HFF-Myc (cell line): Measurements from ENCODE around the gene CEP192.

Experiments used
- DNase-seq: peaks from one replicate; pipeline ENCODE4 v3.0.0-alpha.2; 2011; ENCODE audit warnings: low read depth; ENCODE audit errors: extremely low read depth
- H3K4me3 ChIP-seq: replicated peaks from 2 replicates; pipeline ENCODE4 v1.5.1; 2011; ENCODE audit warnings: low read depth, mild to moderate bottlenecking, control low read depth, low read length
- TF ChIP-seq, protein P1 (sequence below): IDR thresholded peaks from 2 replicates; pipeline ENCODE4 v1.5.1; 2012; ENCODE audit warnings: mild to moderate bottlenecking, low read depth, low read length, control low read depth; ENCODE audit errors: missing control alignments

Gene CEP192, protein sequence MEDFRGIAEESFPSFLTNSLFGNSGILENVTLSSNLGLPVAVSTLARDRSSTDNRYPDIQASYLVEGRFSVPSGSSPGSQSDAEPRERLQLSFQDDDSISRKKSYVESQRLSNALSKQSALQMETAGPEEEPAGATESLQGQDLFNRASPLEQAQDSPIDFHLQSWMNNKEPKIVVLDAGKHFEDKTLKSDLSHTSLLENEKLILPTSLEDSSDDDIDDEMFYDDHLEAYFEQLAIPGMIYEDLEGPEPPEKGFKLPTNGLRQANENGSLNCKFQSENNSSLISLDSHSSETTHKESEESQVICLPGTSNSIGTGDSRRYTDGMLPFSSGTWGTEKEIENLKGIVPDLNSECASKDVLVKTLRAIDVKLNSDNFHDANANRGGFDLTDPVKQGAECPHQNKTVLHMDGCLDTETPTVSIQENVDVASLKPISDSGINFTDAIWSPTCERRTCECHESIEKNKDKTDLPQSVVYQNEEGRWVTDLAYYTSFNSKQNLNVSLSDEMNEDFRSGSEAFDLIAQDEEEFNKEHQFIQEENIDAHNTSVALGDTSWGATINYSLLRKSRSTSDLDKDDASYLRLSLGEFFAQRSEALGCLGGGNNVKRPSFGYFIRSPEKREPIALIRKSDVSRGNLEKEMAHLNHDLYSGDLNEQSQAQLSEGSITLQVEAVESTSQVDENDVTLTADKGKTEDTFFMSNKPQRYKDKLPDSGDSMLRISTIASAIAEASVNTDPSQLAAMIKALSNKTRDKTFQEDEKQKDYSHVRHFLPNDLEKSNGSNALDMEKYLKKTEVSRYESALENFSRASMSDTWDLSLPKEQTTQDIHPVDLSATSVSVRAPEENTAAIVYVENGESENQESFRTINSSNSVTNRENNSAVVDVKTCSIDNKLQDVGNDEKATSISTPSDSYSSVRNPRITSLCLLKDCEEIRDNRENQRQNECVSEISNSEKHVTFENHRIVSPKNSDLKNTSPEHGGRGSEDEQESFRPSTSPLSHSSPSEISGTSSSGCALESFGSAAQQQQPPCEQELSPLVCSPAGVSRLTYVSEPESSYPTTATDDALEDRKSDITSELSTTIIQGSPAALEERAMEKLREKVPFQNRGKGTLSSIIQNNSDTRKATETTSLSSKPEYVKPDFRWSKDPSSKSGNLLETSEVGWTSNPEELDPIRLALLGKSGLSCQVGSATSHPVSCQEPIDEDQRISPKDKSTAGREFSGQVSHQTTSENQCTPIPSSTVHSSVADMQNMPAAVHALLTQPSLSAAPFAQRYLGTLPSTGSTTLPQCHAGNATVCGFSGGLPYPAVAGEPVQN (N-terminal part only)

DNA sequence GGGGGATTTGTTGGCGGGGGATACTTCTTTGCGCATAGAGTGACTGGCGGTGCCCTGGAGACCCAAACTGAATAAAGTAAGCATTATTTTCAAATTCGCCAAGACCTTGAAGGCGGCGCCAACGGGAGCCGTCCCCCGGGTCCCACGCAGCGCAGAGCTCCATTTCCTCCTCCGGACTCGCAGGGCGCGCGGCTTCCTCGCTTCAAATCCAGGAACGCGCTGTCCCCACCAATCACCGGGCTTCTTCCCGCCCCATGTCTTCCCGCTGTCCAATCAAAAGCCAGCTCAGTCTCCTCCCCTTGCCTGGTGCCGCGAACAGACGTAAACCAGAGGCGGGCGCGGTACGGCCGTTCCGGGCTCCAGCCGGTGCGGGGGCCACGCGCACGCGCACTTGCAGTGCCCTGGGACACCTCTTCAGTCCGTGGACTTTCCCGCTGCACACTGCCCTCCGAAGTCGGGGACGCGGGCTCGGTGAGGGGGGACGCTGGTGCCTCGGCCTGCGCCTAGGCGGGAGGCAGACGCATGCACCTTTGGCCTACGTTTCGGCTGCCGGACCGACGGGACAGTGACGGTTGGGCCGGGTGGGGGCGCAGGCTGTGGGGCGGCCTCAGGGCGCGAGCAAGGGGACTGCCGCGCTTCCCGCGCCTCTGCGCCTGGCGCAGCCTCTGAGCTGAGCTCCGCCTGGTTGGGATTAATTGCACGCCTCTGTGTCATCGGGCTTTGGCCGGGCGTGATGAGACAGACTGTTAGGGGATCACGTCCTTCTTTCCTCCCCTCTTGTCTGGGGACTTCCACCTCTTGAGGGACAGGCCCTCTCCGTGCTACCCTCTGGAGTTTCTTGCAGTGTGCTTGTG lies at the start of gene CEP192:
Gene CEP192 (plus strand): TSS at position 396 of the 854 bp plus-strand sequence. CDS start 8,063 bp downstream, outside the sequence.
- peak within 1 kb of the TSS; percentile 77 for H3K4me3 ChIP-seq
- DNase-seq, result peak; percentile 95
- TF ChIP-seq, protein P1, sequence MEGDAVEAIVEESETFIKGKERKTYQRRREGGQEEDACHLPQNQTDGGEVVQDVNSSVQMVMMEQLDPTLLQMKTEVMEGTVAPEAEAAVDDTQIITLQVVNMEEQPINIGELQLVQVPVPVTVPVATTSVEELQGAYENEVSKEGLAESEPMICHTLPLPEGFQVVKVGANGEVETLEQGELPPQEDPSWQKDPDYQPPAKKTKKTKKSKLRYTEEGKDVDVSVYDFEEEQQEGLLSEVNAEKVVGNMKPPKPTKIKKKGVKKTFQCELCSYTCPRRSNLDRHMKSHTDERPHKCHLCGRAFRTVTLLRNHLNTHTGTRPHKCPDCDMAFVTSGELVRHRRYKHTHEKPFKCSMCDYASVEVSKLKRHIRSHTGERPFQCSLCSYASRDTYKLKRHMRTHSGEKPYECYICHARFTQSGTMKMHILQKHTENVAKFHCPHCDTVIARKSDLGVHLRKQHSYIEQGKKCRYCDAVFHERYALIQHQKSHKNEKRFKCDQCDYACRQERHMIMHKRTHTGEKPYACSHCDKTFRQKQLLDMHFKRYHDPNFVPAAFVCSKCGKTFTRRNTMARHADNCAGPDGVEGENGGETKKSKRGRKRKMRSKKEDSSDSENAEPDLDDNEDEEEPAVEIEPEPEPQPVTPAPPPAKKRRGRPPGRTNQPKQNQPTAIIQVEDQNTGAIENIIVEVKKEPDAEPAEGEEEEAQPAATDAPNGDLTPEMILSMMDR, result no peak

DNA sequence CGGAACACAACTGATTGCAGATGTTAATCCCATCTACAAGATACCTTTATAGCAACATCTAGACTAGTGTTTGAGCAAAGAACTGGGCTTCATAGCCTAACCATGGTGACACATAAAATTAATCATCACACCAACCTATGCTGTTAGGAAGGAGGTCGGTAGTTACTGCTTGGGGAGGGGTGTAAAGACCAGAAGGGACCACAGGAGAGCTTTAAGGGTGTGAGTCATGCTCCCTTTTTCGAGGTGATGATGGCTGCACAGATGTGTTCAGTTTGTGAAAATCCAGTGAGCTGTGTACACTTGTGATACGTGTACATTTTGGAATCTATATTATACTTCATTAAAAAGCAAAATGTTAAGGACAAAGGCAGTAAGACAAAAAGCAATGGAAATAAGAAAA lies 47.9 kb upstream of the CEP192 start:
- TF ChIP-seq, protein P1, result no peak
- DNase-seq, result no peak
- H3K4me3 ChIP-seq, result no peak overlapping the region

DNA sequence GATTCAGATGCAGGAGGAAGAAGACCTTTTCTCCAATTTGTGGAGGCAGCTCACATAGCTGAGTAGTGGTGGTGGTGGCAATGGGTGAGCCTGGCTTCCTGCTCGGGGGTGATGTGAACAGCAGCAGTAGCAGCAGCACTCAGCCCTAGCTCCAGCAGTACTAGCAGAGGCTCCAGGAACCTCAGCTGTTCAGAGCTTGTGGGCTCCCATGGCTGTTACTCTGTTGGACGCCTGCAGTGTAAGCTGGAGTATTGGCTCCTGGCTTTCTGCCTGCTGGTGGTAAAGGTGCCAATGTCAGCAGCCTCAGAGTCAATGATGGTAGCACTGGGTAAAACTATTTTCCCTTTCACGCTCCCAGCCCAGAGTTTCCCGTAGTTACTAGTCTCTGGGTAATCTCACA lies 46.5 kb upstream of the CEP192 start:
- no peak overlapping the region for H3K4me3 ChIP-seq
- TF ChIP-seq, protein P1, result no peak
- DNase-seq, result no peak

DNA sequence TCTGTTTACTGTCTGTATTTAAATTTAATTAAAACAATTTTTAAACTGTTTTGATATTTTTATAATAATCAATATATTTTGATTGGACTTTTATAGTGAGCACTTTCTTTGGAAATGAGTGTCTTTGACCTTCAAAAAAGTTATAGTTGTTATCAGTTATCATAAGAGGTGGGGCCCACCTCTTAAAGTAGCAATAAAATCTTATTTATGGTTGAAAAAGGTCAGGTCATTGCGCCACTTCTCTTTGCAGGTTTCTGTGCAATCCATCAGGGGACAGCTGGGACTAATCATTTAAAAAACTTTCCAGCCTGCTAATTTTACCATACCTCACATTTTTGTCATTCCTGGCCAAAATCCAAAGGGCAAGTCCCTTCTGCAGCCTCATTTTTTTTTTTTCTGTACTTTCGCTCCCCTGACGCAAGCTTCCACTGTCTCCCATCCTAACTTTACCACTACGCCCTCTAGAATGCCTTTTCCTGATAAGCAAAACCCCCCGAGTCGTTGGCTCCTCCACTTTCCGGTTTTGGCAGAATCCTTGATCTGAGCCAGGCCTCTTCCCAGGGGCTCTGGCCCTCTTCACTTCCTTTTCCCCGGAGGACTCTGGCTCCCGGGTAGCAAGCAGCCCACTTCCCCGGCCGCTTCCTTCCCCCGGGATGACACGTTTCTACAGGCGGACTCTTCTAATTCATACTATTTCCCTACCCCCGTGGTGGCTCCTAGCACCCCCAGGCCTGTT lies 44.4 kb upstream of the CEP192 start:
- H3K4me3 ChIP-seq, result peak overlapping the region; percentile 93
- DNase-seq, result peak; percentile 88
- TF ChIP-seq, protein P1, result no peak

DNA sequence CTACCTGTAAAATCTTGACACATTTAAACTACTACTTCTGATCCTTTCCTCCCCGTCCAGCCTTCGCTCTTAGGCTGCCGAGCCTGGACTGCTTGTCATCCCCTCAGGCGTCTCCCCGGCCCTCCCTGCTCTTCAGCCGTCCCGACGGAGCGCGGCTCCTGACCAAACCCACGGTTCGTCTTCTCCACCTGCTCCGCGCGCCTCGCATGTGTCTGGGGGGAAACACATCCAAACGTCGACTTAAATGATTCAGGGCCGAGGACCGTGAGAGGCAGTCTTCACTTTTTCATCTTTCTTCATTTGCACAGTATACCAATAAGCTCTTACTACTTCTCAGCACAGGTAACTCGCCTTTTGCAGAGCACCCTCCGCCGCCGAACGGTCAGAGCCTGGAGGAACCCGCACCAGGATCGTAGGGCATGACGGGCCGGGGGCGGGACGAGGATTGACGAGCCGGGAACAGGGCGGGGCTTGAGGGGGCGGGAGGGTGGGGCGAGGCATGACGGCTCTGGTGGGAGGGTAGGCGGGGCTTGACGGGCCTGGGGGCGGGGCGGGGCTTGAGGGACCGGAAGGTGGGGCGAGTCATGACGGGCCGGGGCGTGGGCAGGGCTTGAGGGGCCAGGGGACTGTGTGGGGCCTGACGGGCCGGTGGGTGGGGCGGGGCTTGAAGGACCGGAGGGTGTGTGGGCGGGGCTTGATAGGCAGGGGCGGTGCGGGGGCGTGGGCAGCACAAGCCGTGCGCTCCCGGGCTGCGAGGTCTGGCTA lies 43.7 kb upstream of the CEP192 start, which contains the start of gene SEH1L:
Gene SEH1L (plus strand): TSS at position 727 of the 765 bp plus-strand sequence. CDS start 111 bp downstream, outside the sequence.
- TF ChIP-seq, protein P1, result no peak
- DNase-seq, result peak; percentile 85
- H3K4me3 ChIP-seq, result peak within 1 kb of the TSS; percentile 93
